GM21515 (cell line): Measurements from ENCODE around the gene CNTN1.
"Not testable (repeated sequence)": the region's sequence is repeated elsewhere in the genome, so short reads cannot be mapped to it uniquely, and the experiment has no call there.

Experiments
- ATAC-seq: cut with Tn5 transposase; IDR thresholded peaks from one replicate; pipeline ENCODE4 v1.9.1; 2021; ENCODE audit not compliant: unreplicated experiment

The CNTN1 gene

GRCh38 chr12:40697566-40698259, 5.5 kb downstream of the CNTN1 start:
- ATAC-seq: no peak

- ATAC-seq: no peak
Observed at GRCh38 chr12:40701756-40702155, 9.5 kb downstream of the CNTN1 start.

GRCh38 chr12:40711121-40711520, 18.9 kb downstream of the CNTN1 start:
- no peak for ATAC-seq

GRCh38 chr12:40714636-40715035, 22.4 kb downstream of the CNTN1 start:
- ATAC-seq: no peak

- no peak for ATAC-seq
Observed at GRCh38 chr12:40716037-40716436, 23.8 kb downstream of the CNTN1 start.

GRCh38 chr12:40717576-40717975, 25.3 kb downstream of the CNTN1 start:
- ATAC-seq: no peak

GRCh38 chr12:40718878-40719372, 26.7 kb downstream of the CNTN1 start:
- no peak for ATAC-seq

- ATAC-seq: no peak
Observed at GRCh38 chr12:40723001-40723400, 30.8 kb downstream of the CNTN1 start.

GRCh38 chr12:40726366-40726765, 34.1 kb downstream of the CNTN1 start:
- ATAC-seq: no peak

GRCh38 chr12:40727774-40728483, 35.7 kb downstream of the CNTN1 start:
- ATAC-seq: no peak

GRCh38 chr12:40730281-40730680, 38.0 kb downstream of the CNTN1 start:
- ATAC-seq: no peak

- ATAC-seq: no peak
Observed at GRCh38 chr12:40733871-40734270, 41.6 kb downstream of the CNTN1 start.

- ATAC-seq: no peak
Observed at GRCh38 chr12:40734276-40734675, 42.0 kb downstream of the CNTN1 start.

GRCh38 chr12:40735551-40736230, 43.5 kb downstream of the CNTN1 start:
- ATAC-seq: no peak

GRCh38 chr12:40737416-40737815, 45.2 kb downstream of the CNTN1 start:
- ATAC-seq: not testable (repeated sequence)

- ATAC-seq: no peak
Observed at GRCh38 chr12:40738856-40739255, 46.6 kb downstream of the CNTN1 start.

- no peak for ATAC-seq
Observed at GRCh38 chr12:40742041-40742440, 49.8 kb downstream of the CNTN1 start.

GRCh38 chr12:40745386-40745785, 53.1 kb downstream of the CNTN1 start:
- ATAC-seq: no peak

GRCh38 chr12:40749863-40750262, 57.6 kb downstream of the CNTN1 start:
- no peak for ATAC-seq

GRCh38 chr12:40752011-40752410, 59.8 kb downstream of the CNTN1 start:
- ATAC-seq: no peak

GRCh38 chr12:40760821-40761220, 68.6 kb downstream of the CNTN1 start:
- ATAC-seq: no peak

GRCh38 chr12:40762072-40762471, 69.8 kb downstream of the CNTN1 start:
- no peak for ATAC-seq
